HG03469 (cell line): Measurements from ENCODE around the gene MEF2D.

ENCODE experiments used
- ATAC-seq: cut with Tn5 transposase; IDR thresholded peaks from one replicate; pipeline ENCODE4 v1.9.1; 2021; ENCODE audit warnings: mild to moderate bottlenecking, moderate library complexity, moderate number of reproducible peaks; ENCODE audit not compliant: unreplicated experiment

Gene MEF2D

GRCh38 chr1:156430866-156431265 lies 69.7 kb downstream of the MEF2D start:
- no peak for ATAC-seq

GRCh38 chr1:156430303-156430702 lies 70.3 kb downstream of the MEF2D start:
- ATAC-seq, result no peak

GRCh38 chr1:156429313-156430060 lies 71.1 kb downstream of the MEF2D start:
- no peak for ATAC-seq

- ATAC-seq, result no peak
Measured at GRCh38 chr1:156428746-156429288, 71.8 kb downstream of the MEF2D start.

- ATAC-seq, result no peak
Measured at GRCh38 chr1:156427957-156428356, 72.6 kb downstream of the MEF2D start.

- ATAC-seq, result no peak
Measured at GRCh38 chr1:156425943-156426342, 74.6 kb downstream of the MEF2D start.

- no peak for ATAC-seq
Measured at GRCh38 chr1:156424806-156425432, 75.7 kb downstream of the MEF2D start.

GRCh38 chr1:156423422-156424352 lies 76.9 kb downstream of the MEF2D start:
- ATAC-seq, result no peak

- ATAC-seq, result no peak
Measured at GRCh38 chr1:156422602-156423091, 77.9 kb downstream of the MEF2D start.

GRCh38 chr1:156421939-156422601 lies 78.5 kb downstream of the MEF2D start:
- no peak for ATAC-seq

GRCh38 chr1:156421062-156421938 lies 79.3 kb downstream of the MEF2D start:
- ATAC-seq, result peak; percentile 62

- ATAC-seq, result no peak
Measured at GRCh38 chr1:156420205-156421061, 80.1 kb downstream of the MEF2D start.

- no peak for ATAC-seq
Measured at GRCh38 chr1:156419854-156420204, 80.7 kb downstream of the MEF2D start.

- ATAC-seq, result no peak
Measured at GRCh38 chr1:156418416-156419070, 82.0 kb downstream of the MEF2D start.

- ATAC-seq, result no peak
Measured at GRCh38 chr1:156417401-156418020, 83.1 kb downstream of the MEF2D start.

- no peak for ATAC-seq
Measured at GRCh38 chr1:156416993-156417392, 83.6 kb downstream of the MEF2D start.

GRCh38 chr1:156414461-156415064 lies 86.0 kb downstream of the MEF2D start:
- ATAC-seq, result no peak
